Measurements from ENCODE around the gene SPAG17.

DNA sequence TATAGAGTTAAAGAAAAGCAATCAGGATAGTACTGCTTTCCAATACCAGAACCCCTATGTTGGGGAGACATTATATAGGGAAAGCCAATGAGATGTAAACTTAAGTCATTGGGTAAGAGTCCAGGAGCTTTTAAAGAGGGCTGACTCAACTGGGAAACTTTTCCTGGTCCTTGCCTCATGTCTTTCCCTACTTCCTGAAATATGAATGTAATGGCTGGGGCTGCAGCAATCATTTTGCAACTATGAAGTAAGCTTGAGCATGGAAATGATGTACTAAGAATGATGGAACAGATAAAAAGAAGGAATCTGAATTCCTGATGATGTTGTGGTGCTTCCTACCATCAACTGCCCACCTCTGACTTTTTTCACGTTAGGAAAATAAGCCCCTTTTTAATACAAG is 199.8 kb downstream of the SPAG17 start:
- TF ChIP-seq CTCF (IDR thresholded peaks at IDR 0.05) (no peak), POLR2A (IDR thresholded peaks at IDR 0.05) (no peak), EP300 (IDR thresholded peaks at IDR 0.05) (no peak)

All from ovary (tissue), 3 donors.